Measurements from ENCODE around the gene TSPEAR.
A peak's percentile ranks its signal among the peaks of the same experiment; 100 is the strongest.
"Not testable (repeated sequence)": the region's sequence is repeated elsewhere in the genome, so short reads cannot be mapped to it uniquely, and the experiment has no call there.

Gene TSPEAR

GRCh38 chr21:44551340-44551961 is 159.9 kb downstream of the TSPEAR start, which contains the start of gene KRTAP10-2:
Gene KRTAP10-2 (minus strand): TSS chr21:44551505. CDS start chr21:44551458, 47 bp downstream.
- TF ChIP-seq CTCF (IDR thresholded peaks at IDR 0.05): no peak
- peak; percentile 64 for DNase-seq (ENCODE audit: low spot score)
- no peak within 1 kb of the TSS for H3K4me3 ChIP-seq
- no peak within 1 kb of the TSS for H3K27ac ChIP-seq

- peak; percentile 57 for DNase-seq (ENCODE audit: low spot score)
Measured at GRCh38 chr21:44550807-44551206, 160.6 kb downstream of the TSPEAR start.

GRCh38 chr21:44550285-44550684 is 161.1 kb downstream of the TSPEAR start:
- not testable (repeated sequence) for H3K4me3 ChIP-seq, H3K27ac ChIP-seq
- peak; percentile 56 for DNase-seq (ENCODE audit: low spot score)

More at GRCh38 chr21:44550807-44551206, 160.6 kb downstream of the TSPEAR start:
- TF ChIP-seq CTCF (IDR thresholded peaks at IDR 0.05): no peak
- Histone ChIP-seq H3K27ac (no peak overlapping the region), H3K4me3 (no peak overlapping the region)

GRCh38 chr21:44549525-44550211 is 161.7 kb downstream of the TSPEAR start:
- peak; percentile 21 for DNase-seq (ENCODE audit: low spot score)
- TF ChIP-seq CTCF (IDR thresholded peaks at IDR 0.05): no peak
- Histone ChIP-seq H3K4me3 (no peak overlapping the region), H3K27ac (no peak overlapping the region)

GRCh38 chr21:44548922-44549321 is 162.4 kb downstream of the TSPEAR start:
- Histone ChIP-seq H3K27ac (no peak overlapping the region), H3K4me3 (no peak overlapping the region)
- DNase-seq (ENCODE audit: low spot score): peak; percentile 8
- TF ChIP-seq CTCF (IDR thresholded peaks at IDR 0.05): no peak

GRCh38 chr21:44548381-44548780 is 163.0 kb downstream of the TSPEAR start:
- no peak for TF ChIP-seq CTCF (IDR thresholded peaks at IDR 0.05)
- no peak overlapping the region for H3K27ac ChIP-seq
- H3K4me3 ChIP-seq: no peak overlapping the region
- peak; percentile 63 for DNase-seq (ENCODE audit: low spot score)

- H3K27ac ChIP-seq: no peak overlapping the region
- no peak overlapping the region for H3K4me3 ChIP-seq
- TF ChIP-seq CTCF (IDR thresholded peaks at IDR 0.05): no peak
- peak; percentile 56 for DNase-seq (ENCODE audit: low spot score)
Measured at GRCh38 chr21:44547656-44548331, 163.6 kb downstream of the TSPEAR start.
